ENCODE data around the gene PIAS3. TPM values are rescaled to one million over a fixed set of nuclear protein-coding genes. Genes with fewer than 3 reads are reported as not detected.
A peak's percentile ranks its signal among the peaks of the same experiment; 100 is the strongest.
"Not testable (repeated sequence)": the region's sequence is repeated elsewhere in the genome, so short reads cannot be mapped to it uniquely, and the experiment has no call there.

PIAS3 gene
- total RNA-seq, 1 donor from 2014 or later = 13.3 TPM

- ATAC-seq; DNase-seq; intact Hi-C loops (cut with micrococcal nuclease): not testable (repeated sequence)
These were observed 28.1 kb downstream of the PIAS3 start for GRCh38 chr1:145830810-145831209.

- DNase-seq = no peak
These were observed 30.4 kb downstream of the PIAS3 start for GRCh38 chr1:145828367-145829026.

GRCh38 chr1:145827966-145828365 lies 30.9 kb downstream of the PIAS3 start:
- ATAC-seq (no peak), DNase-seq (no peak)
- intact Hi-C loops (cut with micrococcal nuclease) = no loop called here

More at GRCh38 chr1:145828367-145829026, 30.4 kb downstream of the PIAS3 start:
- intact Hi-C loops (cut with micrococcal nuclease) = no loop called here
- no peak for ATAC-seq

GRCh38 chr1:145826030-145826429 lies 32.9 kb downstream of the PIAS3 start:
- DNase-seq (no peak), ATAC-seq (no peak)
- intact Hi-C loops (cut with micrococcal nuclease) = no loop called here

GRCh38 chr1:145824499-145824842 lies 34.4 kb downstream of the PIAS3 start:
- intact Hi-C loops (cut with micrococcal nuclease) = no loop called here
- ATAC-seq (no peak), DNase-seq (no peak)

- DNase-seq = peak; percentile 96
- intact Hi-C loops (cut with micrococcal nuclease) = no loop called here
- peak; percentile 97 for ATAC-seq
These were observed 35.0 kb downstream of the PIAS3 start, which contains the start of the genes POLR3C and RNF115 for GRCh38 chr1:145823565-145824498. Gene POLR3C, plus strand, starts transcription at chr1:145824200. Its CDS starts 1,577 bp downstream, at chr1:145825777. Gene RNF115, minus strand, starts transcription at chr1:145824095. Its CDS starts 222 bp downstream, at chr1:145823873.

GRCh38 chr1:145822779-145823331 lies 36.0 kb downstream of the PIAS3 start:
- not testable (repeated sequence) for DNase-seq
- peak; percentile 30 for ATAC-seq

GRCh38 chr1:145818095-145818494 lies 40.8 kb downstream of the PIAS3 start:
- intact Hi-C loops (cut with micrococcal nuclease); DNase-seq: not testable (repeated sequence)
- ATAC-seq = peak; percentile 7

More at GRCh38 chr1:145822779-145823331, 36.0 kb downstream of the PIAS3 start:
- intact Hi-C loops (cut with micrococcal nuclease) = not testable (repeated sequence)

GRCh38 chr1:145812977-145813810 lies 45.7 kb downstream of the PIAS3 start:
- DNase-seq; intact Hi-C loops (cut with micrococcal nuclease): not testable (repeated sequence)
- peak; percentile 36 for ATAC-seq

GRCh38 chr1:145806844-145807243 lies 52.0 kb downstream of the PIAS3 start:
- ATAC-seq = no peak
- no peak for DNase-seq
- intact Hi-C loops (cut with micrococcal nuclease) = no loop called here

GRCh38 chr1:145806408-145806807 lies 52.5 kb downstream of the PIAS3 start:
- ATAC-seq (no peak), DNase-seq (no peak)
- intact Hi-C loops (cut with micrococcal nuclease) = no loop called here

GRCh38 chr1:145805057-145805456 lies 53.8 kb downstream of the PIAS3 start:
- ATAC-seq (no peak), DNase-seq (no peak)
- intact Hi-C loops (cut with micrococcal nuclease) = no loop called here

- ATAC-seq = no peak
- DNase-seq = no peak
- intact Hi-C loops (cut with micrococcal nuclease) = no loop called here
These were observed 54.4 kb downstream of the PIAS3 start for GRCh38 chr1:145804235-145805045.

GRCh38 chr1:145799806-145800205 lies 59.1 kb downstream of the PIAS3 start:
- intact Hi-C loops (cut with micrococcal nuclease) = no loop called here
- DNase-seq (no peak), ATAC-seq (no peak)
